Measurements from ENCODE around the gene RTN3. TPM values are rescaled to one million over a fixed set of nuclear protein-coding genes. Genes with fewer than 3 reads are reported as not detected.

Gene RTN3
- total and polyA plus RNA-seq, 9 of the 15 experiments (the other 6 are each of a cell fraction or from before 2014, with no cell fraction given), result 41.6 to 169 (median 93.5) TPM

GRCh38 chr11:63681321-63682065 is at the start of gene RTN3 (continued):
- no peak for TF ChIP-seq ZNF408 (CRISPR knock-in tag; IDR thresholded peaks at IDR 0.05; ENCODE audit: low read depth)
- no peak for TF ChIP-seq SMAD3 (CRISPR knock-in tag; conservative IDR thresholded peaks at IDR 0.05)
- peak; percentile 83; the same call in 1 of the 2 replicates for TF ChIP-seq ARID4B (CRISPR knock-in tag; IDR thresholded peaks at IDR 0.05)
- TF ChIP-seq CTBP1 (IDR thresholded peaks at IDR 0.05; ENCODE audit: borderline replicate concordance), result peak; percentile 86
- TF ChIP-seq AFF1 (IDR thresholded peaks at IDR 0.05; ENCODE audit: low read depth in 1 of 2, partially characterized antibody in 2 of 2), result no peak
- peak; percentile 74; the same call in 1 of the 2 replicates for TF ChIP-seq TOE1 (IDR thresholded peaks at IDR 0.05; ENCODE audit: borderline replicate concordance)
- peak; percentile 86; the same call in 1 of the 2 replicates for TF ChIP-seq TOE1 (CRISPR knock-in tag; IDR thresholded peaks at IDR 0.05; ENCODE audit: borderline replicate concordance, low read depth)
- no peak for TF ChIP-seq TEAD2 (tag; IDR thresholded peaks at IDR 0.05)
- TF ChIP-seq ZMIZ1 (IDR thresholded peaks at IDR 0.05; ENCODE audit: low read depth in 2 of 2, low read length in 2 of 2), result peak in 1 of 2 experiments; percentile 51; a peak in 1 of 4 replicates
- peak; percentile 53; the same call in 1 of the 2 replicates for TF ChIP-seq HDAC2 (IDR thresholded peaks at IDR 0.05)
- TF ChIP-seq ZNF121 (CRISPR knock-in tag; conservative IDR thresholded peaks at IDR 0.05), result no peak

All from K562 (cell line).